T47D (cell line): ENCODE measurements around the gene STK17B.
A peak's percentile ranks its signal among the peaks of the same experiment; 100 is the strongest.

ENCODE experiments used
- DNase-seq, 2 experiments: peaks; one replicate each; pipeline versions ENCODE4 v3.0.0 to v3.0.0-alpha.2; 2011 to 2012; ENCODE audit warnings: low read depth in 1 of 2, low spot score in 1 of 2
- JUND ChIP-seq: IDR thresholded peaks from 2 replicates; pipeline ENCODE4 v1.6.1; 2012; ENCODE audit warnings: low read depth
- in situ Hi-C: cut with HindIII; loops from 2 replicates; pipeline ENCODE4 v1.10.0; 2016; ENCODE audit warnings: low sequenced_read_pairs, low pct_unique_long_range_greater_than_20kb

The STK17B gene

DNA sequence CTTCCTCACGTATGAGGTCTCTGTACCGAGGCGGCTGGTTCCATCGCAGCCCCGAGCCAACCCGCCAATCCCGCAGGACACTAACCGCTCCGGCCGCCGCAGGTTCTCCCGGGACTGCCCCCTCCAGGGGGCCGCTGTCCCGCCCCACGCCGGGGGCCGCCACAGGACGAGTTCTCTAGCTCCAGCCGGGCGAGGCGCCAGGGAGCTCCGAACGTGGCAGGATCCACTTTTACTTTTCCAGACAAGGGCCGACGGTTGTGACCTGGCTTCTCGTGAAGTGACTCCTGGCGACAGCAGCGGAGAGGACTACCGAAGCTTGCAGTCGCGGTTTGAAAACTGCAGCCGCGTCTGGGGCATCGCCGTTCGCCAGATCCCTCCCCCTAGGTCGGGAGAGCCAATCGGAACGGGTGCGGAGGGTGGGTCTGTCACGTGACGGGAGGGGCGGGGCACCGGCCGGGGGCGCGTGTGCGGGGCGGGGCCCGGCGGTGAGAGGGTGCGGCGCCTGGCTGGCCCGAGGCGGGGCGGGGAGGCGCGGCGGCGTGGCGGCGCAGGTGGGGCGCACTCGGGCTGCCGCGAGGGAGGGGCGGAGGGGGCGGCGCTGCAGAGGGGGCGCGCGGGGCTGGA, at the start of gene STK17B:
Gene STK17B (minus strand): TSS at position 331 of the 624 bp plus-strand sequence. CDS start 8,195 bp downstream, outside the sequence.
- no peak for TF ChIP-seq JUND
- in situ Hi-C loops, result no loop called here

GRCh38 chr2:196220671-196221070, 49.3 kb upstream of the STK17B start:
- in situ Hi-C loops, result no loop called here
- DNase-seq, result no peak
- TF ChIP-seq JUND, result no peak

More for the DNA sequence above, at the start of gene STK17B:
- DNase-seq, result peak; percentile 90 to 95

- DNase-seq, result no peak
- no peak for TF ChIP-seq JUND
- in situ Hi-C loops, result no loop called here
Observed at GRCh38 chr2:196219671-196220070, 48.3 kb upstream of the STK17B start.

DNA sequence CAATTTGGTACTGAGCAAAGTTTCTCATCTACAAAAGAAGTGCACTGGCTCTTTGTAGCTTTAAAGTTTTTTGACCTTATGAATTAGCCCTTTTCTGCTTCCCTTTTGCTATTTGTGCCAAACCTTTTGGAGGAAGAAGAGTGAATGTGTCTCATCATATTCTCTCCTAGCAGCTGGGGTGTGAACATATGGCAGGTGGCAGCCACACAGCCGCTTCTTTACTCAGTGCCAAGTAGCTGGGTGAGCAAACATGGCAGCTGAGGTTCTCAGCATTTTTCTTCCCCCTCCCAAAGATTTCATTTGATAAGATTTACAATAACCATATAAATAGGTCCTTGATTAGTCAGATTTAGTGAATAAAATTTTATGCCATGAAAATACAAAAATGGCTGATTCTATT, 46.7 kb upstream of the STK17B start:
- no peak for TF ChIP-seq JUND
- in situ Hi-C loops, result no loop called here

DNA sequence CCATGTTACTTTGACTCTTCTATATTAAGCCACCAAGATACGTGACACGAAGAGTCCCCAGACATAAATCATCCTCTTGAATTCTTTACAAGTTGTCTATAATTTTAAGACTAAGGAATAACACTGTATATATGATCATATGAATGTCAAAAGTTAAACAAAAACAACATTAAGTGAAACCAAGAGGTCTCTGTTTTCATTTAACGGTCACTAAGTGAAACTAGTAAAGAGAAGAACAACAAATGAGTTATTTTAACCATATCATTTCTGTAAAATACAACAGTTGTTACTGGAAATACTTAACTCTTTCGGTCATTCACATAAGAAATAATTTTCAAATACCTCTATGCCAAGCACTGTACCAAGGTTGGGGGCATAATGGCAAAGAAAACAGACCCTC, 45.7 kb upstream of the STK17B start:
- in situ Hi-C loops, result no loop called here
- no peak for TF ChIP-seq JUND
- DNase-seq, result no peak

More for the DNA sequence above, 46.7 kb upstream of the STK17B start:
- DNase-seq, result no peak

DNA sequence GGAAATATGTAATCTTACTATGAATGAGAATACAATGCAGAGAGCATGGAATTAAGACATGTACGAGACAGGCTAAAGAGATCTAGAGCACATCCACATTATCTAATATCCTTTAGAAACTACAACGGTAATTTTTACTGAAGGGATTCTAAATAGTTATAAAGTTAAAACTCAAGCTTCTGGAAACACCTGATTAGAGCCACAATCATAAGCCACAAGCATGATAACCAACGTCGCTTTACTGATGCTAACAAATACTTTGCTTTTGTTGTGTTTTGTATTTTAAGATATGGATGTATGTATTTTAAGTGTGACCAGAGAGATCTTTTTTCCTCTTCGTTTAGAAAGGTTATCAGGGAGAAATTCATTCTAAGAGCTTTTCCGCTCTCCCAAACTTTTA, 44.0 kb upstream of the STK17B start:
- no peak for DNase-seq
- in situ Hi-C loops, result no loop called here
- no peak for TF ChIP-seq JUND

DNA sequence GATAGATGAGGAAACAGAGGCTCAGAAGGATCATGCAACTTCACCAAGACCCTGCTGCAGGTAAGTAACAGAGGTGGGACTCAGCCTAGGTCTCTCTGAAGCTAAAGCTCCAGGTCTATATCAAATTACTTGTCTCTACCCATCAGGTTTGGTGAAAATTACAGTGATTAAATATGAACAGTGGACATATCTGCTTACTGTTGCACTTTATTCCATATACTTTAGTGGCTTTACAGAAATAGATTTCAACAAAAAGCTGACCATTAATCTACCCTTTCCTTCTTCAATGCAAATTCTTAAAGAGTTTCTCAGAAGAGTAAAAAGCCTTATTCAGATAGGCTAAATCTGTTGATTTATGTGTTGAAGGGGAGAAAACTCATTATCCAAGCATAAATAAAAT, 42.8 kb upstream of the STK17B start:
- TF ChIP-seq JUND, result no peak
- in situ Hi-C loops, result no loop called here
- DNase-seq, result no peak

DNA sequence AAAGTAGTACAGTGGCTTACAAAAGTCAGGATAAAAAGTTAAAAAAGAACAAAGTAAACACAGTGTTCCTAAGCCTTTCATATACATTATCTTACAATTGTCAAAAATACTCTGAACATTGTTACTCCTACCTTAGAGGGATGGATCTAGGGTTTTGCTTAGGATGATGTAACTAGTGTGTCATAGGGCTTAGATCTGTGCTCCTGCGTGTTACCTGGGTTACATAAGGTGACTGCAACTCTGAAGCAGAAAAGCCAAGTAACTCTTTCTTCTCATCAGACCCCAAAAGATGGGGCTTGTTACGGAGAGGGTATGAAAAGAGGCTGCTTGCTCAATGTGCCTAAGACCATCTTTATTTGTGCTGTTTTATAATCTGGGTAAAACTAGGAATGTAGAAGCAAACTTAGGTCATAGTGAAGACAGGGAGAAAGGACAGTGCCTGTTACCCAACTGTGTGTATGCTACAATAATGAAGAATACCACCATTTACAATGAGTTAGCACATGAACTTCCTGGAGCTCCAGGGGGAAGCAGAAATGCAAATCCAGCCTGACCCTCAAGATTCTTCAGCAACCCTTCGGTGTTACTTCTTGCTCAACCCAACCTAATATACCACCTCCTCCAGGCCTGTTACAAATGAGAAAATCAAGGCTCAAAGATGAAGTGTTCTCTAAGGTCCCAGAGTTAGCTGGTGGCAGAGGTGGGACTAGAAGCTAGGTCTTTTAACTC, 42.0 kb upstream of the STK17B start:
- in situ Hi-C loops, result no loop called here
- no peak for DNase-seq
- no peak for TF ChIP-seq JUND

DNA sequence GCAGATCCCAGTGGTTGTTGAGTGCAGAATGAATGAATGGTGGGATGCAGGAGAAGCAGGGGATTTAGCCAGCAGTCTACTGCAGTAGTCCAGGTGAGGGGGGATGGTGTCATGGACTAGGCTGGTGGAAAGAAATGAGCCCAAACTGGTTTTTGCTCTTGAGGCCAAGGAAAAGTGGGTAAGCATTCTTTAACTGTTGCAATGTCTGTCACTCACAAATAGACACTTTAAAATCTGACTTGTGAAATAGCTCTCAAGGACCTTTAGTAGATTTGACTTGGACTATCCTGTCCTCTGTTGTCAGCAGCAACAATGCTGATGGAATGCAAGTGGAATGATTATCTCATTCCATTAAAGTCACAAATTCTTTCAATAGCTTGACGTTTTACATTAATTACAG, 37.5 kb upstream of the STK17B start:
- in situ Hi-C loops, result no loop called here
- peak; percentile 7 to 74 for DNase-seq

DNA sequence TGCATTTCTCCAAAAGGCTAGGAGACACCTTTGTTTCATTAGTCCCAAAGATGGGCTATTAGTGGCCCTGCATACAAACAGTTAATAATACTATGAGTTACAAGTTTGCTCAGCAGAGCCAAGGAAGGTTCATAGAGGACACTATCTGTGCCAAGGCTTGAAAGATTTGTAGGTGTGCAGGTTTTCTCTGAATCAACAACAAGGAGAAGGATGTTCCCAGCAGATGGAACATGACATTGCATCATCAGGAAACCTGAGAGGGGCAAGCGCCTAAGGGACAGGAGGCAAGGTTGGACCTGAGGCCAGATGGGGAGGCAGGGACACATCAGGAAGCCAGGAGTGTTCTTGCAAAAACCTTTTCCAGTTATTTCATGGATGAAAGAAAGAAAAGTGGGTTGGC, 35.4 kb upstream of the STK17B start:
- in situ Hi-C loops, result no loop called here
- peak in 1 of 2 experiments; percentile 47 for DNase-seq
- TF ChIP-seq JUND, result no peak

More for the DNA sequence above, 37.5 kb upstream of the STK17B start:
- no peak for TF ChIP-seq JUND

- in situ Hi-C loops, result no loop called here
- TF ChIP-seq JUND, result no peak
- DNase-seq, result no peak
Observed at GRCh38 chr2:196205881-196206435, 34.6 kb upstream of the STK17B start.

- TF ChIP-seq JUND, result no peak
- in situ Hi-C loops, result no loop called here
- no peak for DNase-seq
Observed at GRCh38 chr2:196205011-196205766, 33.8 kb upstream of the STK17B start.
